Measurements from ENCODE around the gene BHLHA15.
"Not testable (repeated sequence)": the region's sequence is repeated elsewhere in the genome, so short reads cannot be mapped to it uniquely, and the experiment has no call there.

The BHLHA15 gene

DNA sequence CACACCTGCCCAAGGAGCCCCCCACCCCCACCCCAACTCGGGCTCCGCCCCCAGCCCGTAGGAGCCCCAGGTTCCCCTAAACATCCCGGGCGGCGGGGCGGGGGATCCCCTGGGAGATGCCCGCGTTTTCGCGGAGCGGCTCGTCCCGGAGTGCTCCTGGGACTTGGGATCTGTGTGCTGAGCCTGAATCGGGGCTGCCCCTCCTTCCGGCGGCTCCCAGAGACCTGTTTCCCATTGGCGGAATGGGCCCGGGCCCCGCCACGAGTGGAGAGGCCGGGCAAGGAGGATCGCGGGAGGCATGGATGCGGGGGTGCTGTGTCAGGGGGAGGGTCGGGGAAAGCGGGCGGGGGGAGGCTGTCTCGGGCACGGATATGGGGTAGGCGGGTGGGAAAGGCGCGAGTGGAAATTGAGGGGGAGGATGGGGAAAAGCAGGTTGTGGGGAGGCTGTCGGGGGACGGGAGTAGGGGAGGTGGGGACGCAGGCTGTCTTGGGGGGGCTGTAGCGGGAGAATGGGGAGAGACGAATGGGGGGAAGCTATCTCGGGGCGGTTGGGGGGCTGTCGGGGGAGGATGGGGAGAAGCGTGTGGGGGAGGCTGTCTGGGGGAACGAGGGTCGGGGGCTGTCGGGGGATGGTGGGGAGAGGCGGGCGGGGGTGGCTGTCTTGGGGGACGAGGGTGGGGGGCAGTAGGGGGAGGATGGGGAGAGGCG lies 572 bp upstream of the BHLHA15 start:
- no peak for DNase-seq (ENCODE audit: low read depth in 2 of 2)

DNA sequence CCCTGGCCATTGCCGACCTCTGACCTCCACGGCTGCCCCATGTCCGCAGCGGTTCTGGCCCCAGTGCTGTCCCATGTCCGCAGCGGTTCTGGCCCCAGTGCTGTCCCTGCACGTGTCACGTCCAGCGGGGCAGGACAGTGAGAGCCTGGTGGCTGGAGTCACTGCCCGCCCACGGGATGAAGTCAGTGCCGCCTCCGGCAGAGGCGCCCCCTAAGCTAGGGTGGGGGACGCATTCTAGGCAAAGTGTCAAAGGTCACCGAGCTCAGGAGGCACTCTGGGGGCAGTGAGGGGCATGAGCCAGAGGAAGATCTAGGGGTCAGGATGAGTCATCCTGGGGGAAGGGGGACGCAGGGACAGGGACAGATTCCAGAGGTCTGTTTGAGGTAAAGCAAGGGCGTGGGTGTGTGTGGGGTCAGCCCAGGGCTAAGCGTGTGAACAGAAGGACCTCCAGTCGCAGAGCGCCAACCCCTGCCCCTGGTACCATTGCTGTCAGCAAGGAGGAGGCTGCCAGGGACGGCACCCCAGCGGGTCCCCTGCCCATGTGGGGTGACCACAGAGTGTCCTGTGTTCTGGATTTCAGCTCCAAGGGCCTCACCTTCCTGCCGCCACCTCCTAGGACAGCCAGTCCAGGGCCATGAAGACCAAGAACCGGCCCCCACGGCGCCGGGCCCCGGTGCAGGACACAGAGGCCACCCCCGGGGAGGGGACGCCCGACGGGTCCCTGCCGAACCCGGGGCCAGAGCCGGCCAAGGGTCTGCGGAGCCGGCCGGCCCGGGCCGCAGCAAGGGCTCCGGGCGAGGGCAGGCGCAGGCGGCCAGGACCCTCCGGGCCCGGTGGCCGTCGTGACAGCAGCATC lies 665 bp downstream of the BHLHA15 start:
- no peak for DNase-seq (ENCODE audit: low read depth in 2 of 2)

DNA sequence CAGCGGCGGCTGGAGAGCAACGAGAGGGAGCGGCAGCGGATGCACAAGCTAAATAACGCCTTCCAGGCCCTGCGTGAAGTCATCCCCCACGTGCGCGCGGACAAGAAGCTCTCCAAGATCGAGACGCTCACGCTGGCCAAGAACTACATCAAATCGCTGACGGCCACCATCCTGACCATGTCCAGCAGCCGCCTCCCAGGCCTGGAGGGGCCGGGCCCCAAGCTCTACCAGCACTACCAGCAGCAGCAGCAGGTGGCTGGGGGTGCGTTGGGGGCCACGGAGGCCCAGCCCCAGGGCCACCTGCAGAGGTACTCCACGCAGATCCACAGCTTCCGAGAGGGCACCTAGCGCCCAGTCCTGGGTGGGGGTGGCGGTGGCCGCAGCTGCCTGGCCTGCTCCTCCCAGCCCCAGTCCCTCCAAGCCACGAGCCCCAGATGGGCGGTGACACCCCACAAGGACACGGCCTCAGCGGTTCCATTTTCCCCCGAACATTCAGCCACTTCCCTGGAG lies 1.3 kb downstream of the BHLHA15 start:
- no peak for DNase-seq (ENCODE audit: low read depth in 2 of 2)

DNA sequence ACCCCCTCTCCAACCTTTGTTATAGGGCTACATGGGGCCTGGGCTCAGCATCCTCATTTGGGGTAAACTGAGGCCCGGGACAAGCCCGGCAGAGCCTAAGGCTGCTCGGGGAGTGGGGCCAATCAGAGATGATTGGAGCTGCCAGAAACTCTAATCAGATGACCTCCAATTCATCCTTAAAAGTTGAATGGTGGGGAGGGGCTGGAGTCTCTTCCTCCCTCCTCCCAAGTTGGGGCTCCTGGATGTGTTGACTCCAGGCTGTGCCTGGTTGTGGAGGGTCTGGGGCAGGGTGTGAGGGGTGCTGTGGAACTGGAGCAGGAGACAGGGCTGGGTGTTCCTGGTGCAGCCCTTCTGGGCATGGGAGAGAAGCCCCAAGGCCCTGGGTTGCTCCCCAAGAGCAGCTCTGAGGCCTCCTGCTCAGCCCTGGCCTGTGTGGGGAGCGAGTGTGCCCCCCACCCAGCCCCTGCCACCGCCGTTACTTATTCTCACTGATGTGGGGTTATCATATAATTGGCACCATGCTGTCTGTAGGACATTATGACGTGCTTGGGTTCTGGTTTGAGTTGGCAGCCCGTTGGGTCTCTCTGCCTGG lies 2.2 kb downstream of the BHLHA15 start:
- DNase-seq (ENCODE audit: low read depth in 2 of 2), result no peak

DNA sequence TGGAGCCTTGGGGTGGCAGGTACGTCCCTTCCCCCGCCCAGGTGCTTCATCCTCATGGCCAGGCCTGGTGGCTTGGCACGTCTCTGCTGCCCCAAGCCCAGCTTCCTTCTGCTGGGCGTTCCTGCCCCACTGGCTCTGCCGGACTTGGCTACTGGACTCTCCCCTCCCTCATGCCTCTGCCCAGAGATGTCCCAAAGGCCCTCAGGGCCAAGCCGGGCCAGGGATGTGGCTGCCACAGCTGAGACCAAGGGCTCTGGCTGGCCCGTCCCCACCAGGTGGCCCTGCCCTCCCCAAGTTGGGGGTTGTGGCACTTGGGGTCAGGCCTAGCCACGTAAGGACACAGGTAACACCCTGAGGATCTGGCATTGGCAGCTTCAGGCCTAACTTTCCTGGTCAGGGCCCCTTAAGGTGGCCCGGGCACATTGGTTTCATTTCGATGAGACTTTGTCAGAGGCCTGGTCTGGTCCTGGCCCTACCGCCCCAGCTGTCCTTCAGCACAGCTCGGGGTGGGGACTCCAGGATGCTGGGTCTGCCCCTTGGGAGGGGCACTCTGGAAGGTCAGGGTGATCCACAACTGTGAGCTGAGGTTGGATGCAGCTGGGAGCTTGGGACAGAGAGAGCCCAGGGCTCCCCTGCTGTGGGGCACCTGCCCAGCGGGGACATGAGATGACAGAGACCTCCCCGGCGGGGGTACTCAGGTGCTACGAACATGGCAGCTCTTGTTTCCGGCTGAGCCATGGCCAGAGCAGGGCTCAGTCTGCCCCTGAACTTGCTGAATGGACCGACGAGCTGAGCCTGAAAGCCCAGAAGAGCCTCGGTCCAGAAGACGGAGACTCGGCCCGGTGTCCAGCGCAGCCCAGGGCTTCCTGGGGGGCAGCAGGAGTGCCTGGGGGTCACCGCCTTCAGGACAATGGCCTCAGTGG lies 2.9 kb downstream of the BHLHA15 start:
- no peak for DNase-seq (ENCODE audit: low read depth in 2 of 2)

DNA sequence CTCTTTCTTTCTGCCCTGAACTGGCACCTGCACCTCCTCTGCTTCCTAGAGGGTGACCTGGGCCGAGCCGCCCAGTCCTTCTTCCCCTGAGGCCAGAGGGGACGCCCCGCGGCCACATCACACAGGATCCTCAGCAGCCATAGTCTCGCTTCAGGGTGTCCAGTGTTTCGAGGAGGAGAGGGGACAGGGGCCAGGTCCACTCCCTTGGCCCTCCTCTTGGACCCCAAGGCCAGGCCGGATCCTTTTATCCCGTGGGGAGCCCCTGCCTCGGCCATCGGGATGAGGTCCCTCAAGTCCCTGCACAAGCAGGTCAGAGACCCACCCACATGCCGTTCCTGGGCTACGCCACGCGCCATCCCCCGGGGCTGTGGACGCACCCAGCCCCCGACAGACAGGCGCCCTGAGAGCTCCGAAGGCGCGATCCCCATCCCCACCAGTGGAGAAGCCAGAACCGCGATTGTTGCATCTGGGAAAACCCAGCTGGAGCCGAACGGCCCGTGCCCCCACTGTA lies 3.6 kb downstream of the BHLHA15 start:
- no peak for DNase-seq (ENCODE audit: low read depth in 2 of 2)

DNA sequence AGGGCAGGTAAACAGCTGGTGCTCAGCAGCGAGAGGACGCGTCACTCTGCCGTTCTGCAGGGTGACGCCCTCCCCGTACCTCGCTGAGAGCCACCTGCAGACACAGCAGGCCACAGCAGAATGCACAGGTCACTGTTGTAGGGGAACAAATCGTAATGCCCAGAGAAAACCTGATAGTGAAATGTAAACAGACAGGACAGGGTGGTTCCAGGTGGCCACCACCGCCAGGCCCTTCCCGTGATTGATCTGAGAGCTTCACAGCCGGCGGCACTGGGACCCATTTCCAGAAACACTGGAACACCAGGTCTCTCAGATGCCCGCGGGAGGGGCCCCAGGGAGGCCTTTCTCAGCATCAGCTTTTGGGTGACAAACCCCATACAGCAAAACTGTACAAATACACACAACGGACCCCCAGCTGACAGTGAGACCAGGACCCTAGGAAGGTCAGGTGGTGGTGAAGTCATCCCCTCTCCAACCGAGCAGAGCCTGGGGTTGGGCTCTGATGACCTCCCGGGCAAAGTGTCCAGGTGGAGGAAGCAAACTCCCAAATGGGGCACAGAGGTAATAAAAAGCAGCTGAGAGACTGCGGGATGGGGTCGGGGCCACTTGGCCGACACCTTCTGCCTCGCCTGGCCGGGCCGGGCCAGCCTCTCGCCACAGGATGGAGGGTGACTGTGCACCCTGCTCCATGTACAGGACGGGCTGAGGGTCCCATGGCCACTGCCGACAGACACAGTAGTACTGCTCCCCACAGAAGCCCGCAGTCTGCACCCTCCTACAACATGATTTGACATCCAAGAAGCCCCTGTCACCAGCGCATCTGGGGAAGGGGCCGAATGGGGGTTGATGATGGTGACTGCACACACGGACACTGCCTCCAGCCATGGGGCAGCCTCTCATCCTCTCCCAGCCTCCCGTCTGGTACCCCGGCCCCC lies 4.6 kb downstream of the BHLHA15 start:
- DNase-seq (ENCODE audit: low read depth in 2 of 2), result no peak

DNA sequence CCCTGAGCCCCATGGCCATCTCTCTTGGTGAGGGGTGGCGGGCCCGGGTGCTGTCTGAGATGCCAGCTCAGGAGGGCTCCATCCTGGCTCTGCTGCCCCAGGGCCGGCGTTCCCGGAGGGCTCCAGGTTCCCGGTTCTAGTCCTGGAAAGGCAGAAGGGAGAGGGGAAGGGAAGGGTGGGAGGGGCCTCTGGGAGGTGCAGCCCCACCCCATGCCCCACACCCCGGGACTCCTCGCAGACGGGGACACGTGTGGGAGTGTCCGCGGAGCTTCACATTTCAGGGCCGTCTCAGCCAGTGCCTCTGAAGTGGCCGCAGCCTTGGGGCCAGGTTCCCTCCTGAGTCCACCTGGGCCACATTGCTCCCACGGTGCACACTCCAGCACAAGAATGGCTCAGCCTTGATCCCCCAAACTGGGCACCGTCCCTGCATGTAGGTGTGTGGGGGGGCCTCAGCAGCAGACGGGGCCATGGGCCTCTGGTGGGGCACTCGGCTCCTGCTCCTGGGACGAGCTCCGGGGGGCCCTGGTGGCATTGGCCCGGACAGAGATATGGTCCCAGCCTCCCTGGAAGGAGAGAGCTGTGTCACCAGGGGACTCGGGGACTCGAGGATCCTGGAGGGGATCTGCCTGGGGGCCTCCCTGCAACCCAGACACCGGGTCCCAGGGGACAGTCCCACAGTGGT lies 5.8 kb downstream of the BHLHA15 start:
- no peak for DNase-seq (ENCODE audit: low read depth in 2 of 2)

DNA sequence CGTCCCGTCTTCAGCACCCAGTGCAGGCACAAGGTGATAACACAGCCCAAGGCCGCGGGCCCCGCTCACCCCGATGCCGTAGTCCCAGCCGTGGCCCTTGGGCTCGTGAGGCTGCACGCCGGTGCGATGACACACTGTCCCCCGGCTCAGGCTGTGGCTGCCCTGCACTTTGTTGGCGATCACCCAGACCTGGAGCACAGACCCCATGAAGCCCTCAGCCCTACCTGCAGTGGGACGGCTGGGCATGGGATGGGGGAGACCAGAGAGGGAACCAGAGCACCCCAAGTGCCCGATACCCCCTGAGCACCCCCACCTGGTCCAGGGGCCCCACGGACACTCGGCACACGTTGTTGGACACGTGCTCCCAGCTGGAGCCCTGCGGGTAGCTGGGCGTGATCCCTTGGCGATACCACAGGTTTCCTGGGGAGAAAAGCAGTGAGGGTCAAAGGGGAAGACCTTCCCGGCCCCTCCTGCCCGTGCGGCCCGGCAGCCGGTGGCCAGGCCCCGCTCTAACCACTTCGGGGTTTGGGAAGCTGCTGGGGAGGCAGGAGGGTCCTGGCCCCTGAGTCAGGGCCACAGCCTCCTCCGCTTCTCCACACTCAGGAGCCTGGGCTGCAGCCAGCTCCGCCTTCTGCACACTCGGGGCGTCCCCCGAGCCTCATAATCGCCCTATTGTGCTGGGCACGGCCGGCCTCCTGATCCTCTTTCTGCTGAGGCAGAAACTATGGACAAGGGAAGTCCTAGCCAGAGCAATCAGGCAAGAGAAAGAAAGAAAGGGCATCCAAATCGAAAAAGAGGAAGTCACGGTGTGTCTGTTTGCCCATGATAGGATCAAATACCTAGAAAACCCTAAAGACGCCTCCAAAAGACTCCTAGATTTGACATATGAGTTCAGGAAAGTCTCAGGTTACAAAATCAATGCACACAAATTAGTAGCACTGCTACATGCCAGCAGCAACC lies 6.7 kb downstream of the BHLHA15 start:
- DNase-seq (ENCODE audit: low read depth in 2 of 2), result no peak

DNA sequence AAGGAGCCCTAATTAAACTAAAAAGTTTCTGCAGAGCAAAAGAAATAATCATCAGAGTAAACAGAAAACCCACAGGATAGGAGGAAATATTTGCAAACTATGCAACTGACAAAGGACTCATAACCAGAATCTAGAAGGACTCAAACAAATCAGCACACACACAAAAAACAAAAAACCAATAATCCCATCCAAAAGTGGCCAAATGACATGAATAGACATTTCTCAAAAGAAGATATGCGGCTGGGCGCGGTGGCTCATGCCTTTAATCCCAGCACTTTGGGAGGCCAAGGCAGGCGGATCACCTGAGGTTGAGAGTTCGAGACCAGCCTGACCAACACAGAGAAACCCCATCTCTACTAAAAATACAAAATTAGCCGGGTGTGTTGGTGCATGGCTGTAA lies 8.1 kb downstream of the BHLHA15 start:
- not testable (repeated sequence) for DNase-seq (ENCODE audit: low read depth in 2 of 2)

DNA sequence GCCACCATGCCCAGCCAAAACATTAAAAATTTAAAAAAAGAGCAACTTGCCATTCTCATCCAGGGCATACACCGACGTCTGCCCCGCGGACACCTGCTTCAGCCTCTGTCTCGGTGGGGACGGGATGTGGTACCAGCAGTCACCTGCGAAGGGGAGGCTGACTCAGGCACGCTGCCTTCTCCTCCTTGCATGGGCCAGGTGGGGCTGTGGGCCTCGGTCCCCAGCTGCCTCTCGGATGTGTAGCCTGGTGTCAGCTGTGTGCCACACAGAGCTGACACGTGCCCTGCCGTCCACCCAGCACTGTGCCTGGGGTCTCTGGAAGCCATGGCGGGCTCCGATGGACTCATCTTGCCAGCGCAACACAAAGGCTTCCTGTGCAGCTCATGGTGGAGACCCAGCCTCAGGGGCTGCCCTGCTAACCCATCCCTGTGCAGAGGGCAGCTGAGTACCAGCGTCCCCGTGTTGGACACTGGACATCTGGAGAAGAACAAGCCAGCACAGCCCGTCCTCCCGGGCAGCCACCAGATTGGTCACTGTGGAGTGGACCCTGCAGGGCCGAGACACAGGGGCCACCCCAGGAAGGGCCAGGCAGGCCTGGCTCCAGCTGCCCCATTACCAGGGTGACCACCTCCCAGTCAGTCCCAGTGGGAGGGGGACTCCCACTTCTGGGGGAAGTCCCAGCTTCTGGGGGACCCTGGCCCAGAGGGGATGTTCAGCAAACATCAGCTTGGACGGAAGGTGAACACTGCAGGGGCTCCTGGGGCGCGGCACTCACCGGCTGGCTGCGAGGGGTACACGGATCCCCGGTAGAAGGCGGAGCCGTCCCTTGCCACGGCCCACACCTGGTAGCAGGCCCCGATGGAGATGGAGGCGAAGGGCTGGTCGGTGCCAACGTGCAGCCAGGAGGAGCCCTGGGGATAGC lies 10.6 kb downstream of the BHLHA15 start:
- no peak for DNase-seq (ENCODE audit: low read depth in 2 of 2)

DNA sequence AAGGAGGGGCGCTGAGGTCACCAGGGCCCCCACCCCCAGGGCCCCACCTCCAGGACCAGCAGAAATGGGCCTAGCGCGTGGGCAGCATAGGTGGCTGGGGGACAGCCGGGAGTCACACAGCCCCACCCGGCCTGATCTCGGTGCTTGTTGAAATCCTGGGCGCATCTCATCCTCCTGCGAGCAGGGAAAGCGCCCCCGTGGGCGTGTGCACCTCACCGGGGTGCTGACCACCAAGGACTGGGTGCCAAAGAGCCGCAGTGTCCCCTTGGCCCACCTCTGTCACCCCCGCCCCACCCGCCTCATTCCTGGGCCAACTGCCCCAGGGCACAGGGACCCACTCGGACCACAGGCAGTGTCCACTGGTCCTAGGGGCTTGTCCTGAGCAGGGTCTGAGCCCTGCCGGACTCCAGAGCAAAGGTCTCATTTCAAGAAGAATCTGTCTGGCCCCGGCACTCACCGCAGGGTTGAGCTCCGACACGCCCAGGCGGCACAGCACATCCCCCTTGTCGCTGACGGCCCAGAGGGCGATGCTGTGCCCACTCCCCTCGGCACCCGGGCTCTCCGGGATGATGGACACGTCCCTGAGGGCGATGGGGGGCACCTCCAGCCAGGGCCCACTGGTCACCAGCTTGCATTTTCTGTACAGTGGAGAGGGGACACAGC lies 11.4 kb downstream of the BHLHA15 start:
- no peak for DNase-seq (ENCODE audit: low read depth in 2 of 2)

DNA sequence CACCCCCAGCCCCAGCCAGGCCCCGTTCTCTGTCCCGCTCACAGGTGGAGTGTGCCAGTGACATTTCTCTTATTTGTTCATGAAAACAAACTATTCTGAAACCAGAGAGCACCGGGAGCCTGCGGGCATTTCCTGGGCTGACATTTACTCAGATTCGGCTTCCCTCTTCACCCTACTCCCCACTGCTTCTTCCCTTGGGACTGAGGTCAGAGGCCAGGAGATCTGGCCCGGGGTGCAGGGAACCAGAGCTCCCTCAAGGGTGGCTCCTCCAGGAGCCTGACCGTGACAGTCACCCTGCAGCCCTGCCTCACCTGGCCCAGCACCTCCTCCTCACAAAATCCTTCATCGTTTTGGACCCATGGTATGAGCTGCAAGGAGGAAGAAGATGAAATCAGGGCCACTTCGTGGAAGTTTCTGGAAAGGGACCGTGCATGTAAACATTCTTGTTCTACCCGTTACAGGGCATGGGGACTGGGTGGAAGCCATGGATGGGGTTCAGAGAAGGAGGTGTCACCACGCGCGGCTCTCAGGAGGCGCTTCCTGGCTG lies 12.2 kb downstream of the BHLHA15 start:
- no peak for DNase-seq (ENCODE audit: low read depth in 2 of 2)

DNA sequence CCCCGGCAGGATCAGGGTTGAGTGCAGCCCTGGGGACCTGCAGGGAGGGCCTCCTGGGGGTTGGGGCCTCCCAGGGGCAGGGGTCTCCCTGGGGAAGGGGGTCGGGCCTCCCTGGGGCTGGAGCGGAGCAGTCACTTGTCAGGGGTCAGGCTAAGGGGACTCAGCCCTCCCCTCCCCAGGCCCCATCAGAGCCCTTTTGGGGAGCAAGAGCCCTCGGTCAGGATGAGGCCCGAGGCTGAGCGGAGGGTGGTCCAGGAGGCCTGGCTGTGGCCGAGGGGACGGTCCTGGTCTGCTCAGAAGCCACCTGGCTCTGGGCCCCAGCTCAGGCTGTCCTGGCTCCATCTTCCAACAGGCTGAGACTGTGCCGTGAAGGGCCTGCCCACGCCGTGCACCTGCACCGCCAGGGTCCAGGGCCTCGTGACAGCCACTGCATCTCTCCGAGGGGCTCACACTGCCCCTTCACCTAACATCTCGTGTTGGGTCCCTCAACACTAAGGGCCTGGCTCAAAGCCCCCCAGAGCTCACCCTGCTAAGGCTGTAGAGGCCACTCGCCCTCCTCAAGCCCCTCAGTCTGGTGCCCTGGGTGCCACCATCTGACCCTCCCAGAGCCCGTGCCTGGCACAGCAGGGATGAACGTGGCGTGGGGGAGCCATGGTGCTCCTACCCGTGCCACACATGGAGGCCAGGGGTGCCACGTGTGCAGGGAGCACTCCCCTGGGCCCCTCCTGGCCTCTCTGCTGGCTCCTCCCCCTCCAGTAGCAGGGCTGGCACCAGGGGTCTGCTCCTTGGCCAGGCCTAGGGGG lies 12.9 kb downstream of the BHLHA15 start:
- no peak for DNase-seq (ENCODE audit: low read depth in 2 of 2)

DNA sequence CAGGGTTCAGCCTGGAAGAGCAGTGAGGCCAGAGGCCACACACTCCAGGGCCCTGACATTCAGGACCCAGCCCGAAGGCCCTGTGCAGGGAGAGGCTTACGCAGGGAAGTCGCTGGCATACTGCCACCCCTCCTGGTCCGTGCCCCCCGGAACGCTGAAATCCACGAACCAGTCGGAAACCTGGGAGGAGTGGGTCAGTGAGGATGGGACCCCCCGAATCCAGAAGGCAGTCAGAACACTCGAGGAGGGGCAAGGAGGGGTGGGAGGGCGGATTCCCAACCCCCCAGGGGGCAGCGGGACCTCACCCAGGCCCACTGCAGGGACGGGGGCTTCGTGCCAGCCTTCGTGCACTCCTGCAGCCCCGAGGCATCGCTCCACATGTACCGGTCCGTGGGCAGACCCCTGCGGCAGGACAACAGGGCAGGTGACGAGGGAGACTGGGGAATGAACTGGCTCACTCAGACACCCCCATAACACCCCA lies 13.5 kb downstream of the BHLHA15 start:
- DNase-seq (ENCODE audit: low read depth in 2 of 2), result no peak

Data from stimulated activated CD8-positive, alpha-beta memory T cell treated with anti-CD3 and anti-CD28 coated beads, Interleukin-15, amount 100 ng/mL, for 48 hours (primary cell).